ENCODE data around the gene DYNC2H1. TPM values are rescaled to one million over a fixed set of nuclear protein-coding genes. Genes with fewer than 3 reads are reported as not detected.

The DYNC2H1 gene
- total and polyA plus RNA-seq, 3 donors from 2014 or later, result 28.7 to 43.1 (median 31.5) TPM

DNA sequence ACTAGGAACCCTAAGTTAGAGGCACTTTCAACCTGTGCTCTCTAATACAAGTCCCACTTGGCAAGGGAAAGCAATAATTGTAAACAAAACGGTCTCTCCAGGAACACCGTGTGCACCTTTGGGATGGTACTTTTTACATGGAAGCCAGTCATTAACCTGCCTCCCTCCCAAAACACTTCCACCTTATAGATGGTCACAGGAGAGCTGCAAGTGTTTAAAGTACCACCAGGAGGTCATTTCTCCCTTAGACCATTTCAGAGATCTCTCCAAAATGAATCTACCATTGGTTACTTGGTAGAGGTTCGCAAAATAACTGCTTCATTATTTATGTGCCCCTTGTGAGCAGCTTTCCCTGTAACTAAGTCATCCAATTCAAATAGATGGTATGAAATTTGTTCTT, 375.3 kb downstream of the DYNC2H1 start:
- no peak overlapping the region for H3K27ac ChIP-seq
- no peaks in the 10 kb centered on the region for H3K4me1 ChIP-seq
- intact Hi-C loops (cut with DNase I; ENCODE audit: low total_unique reads), result no loop called here
- no peaks in the 10 kb centered on the region for H3K36me3 ChIP-seq (ENCODE audit: low read depth, missing control alignments)
- DNase-seq, result no peak
- no peaks in the 10 kb centered on the region for H3K9me3 ChIP-seq
- no peaks in the 10 kb centered on the region for H3K27me3 ChIP-seq
- TF ChIP-seq POLR2A (IDR thresholded peaks at IDR 0.05), result no peak
- TF ChIP-seq CTCF (IDR thresholded peaks at IDR 0.05), result no peak
- H3K4me3 ChIP-seq, result no peak overlapping the region
- 80 to 89% methylated on average over 3 of the region's 3 CpGs for WGBS, 2 donors

- no peaks in the 10 kb centered on the region for H3K27me3 ChIP-seq
- WGBS, 2 donors, result 79 to 88% methylated on average over 5 of the region's 5 CpGs
- DNase-seq, result no peak
- no peak for TF ChIP-seq CTCF (IDR thresholded peaks at IDR 0.05)
- TF ChIP-seq POLR2A (IDR thresholded peaks at IDR 0.05), result no peak
- H3K9me3 ChIP-seq, result no peaks in the 10 kb centered on the region
- no peaks in the 10 kb centered on the region for H3K36me3 ChIP-seq (ENCODE audit: low read depth, missing control alignments)
- intact Hi-C loops (cut with DNase I; ENCODE audit: low total_unique reads), result no loop called here
- H3K27ac ChIP-seq, result no peak overlapping the region
- H3K4me3 ChIP-seq, result no peak overlapping the region
- no peaks in the 10 kb centered on the region for H3K4me1 ChIP-seq
Measured at GRCh38 chr11:103486604-103487003, 377.4 kb downstream of the DYNC2H1 start.

- intact Hi-C loops (cut with DNase I; ENCODE audit: low total_unique reads), result no loop called here
- Histone ChIP-seq H3K4me1 (no peaks in the 10 kb centered on the region), H3K36me3 (ENCODE audit: low read depth, missing control alignments) (no peaks in the 10 kb centered on the region), H3K27ac (no peak overlapping the region), H3K9me3 (no peaks in the 10 kb centered on the region), H3K4me3 (no peak overlapping the region), H3K27me3 (no peaks in the 10 kb centered on the region)
- no peak for DNase-seq
- TF ChIP-seq POLR2A (IDR thresholded peaks at IDR 0.05) (no peak), CTCF (IDR thresholded peaks at IDR 0.05) (no peak)
- WGBS, 2 donors, result 97% methylated on average over 4 of the region's 4 CpGs
Measured at GRCh38 chr11:103487113-103487512, 377.9 kb downstream of the DYNC2H1 start.

GRCh38 chr11:103488031-103488461, 378.8 kb downstream of the DYNC2H1 start:
- TF ChIP-seq POLR2A (IDR thresholded peaks at IDR 0.05) (no peak), CTCF (IDR thresholded peaks at IDR 0.05) (no peak)
- no peak overlapping the region for H3K4me3 ChIP-seq
- H3K9me3 ChIP-seq, result no peaks in the 10 kb centered on the region
- H3K36me3 ChIP-seq (ENCODE audit: low read depth, missing control alignments), result no peaks in the 10 kb centered on the region
- H3K4me1 ChIP-seq, result no peaks in the 10 kb centered on the region
- DNase-seq, result no peak
- intact Hi-C loops (cut with DNase I; ENCODE audit: low total_unique reads), result no loop called here
- no peaks in the 10 kb centered on the region for H3K27me3 ChIP-seq
- H3K27ac ChIP-seq, result no peak overlapping the region

DNA sequence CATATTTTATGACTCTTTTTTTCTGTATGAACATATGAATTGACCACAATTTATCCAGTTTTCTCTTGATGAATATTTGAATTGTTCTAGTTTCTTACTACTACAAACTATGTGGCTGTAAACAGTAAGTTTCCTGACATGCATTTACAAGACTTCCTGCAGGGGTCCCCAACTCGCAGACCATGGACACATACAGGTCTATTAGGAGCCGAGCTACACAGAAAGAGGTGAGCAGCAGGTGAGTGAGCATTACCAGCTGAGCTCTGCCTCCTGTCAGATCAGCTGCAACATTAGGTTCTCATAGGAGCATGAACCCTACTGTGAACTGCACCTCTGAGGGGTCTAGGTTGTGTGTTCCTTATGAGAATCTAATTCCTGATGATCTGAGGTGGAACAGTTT, 379.4 kb downstream of the DYNC2H1 start:
- no peak for DNase-seq
- H3K27me3 ChIP-seq, result no peaks in the 10 kb centered on the region
- no peaks in the 10 kb centered on the region for H3K9me3 ChIP-seq
- intact Hi-C loops (cut with DNase I; ENCODE audit: low total_unique reads), result no loop called here
- H3K36me3 ChIP-seq (ENCODE audit: low read depth, missing control alignments), result no peaks in the 10 kb centered on the region
- TF ChIP-seq CTCF (IDR thresholded peaks at IDR 0.05), result no peak
- no peaks in the 10 kb centered on the region for H3K4me1 ChIP-seq
- H3K4me3 ChIP-seq, result no peak overlapping the region
- 90 to 100% methylated on average over 2 of the region's 2 CpGs for WGBS, 2 donors
- no peak overlapping the region for H3K27ac ChIP-seq
